Ectodermal cell (in vitro differentiated cells): Measurements from ENCODE around the gene KDM2A.

Experiments
- H3K27ac ChIP-seq: 2 replicates; pipeline ENCODE4 v1.7.0; 2013; ENCODE audit warnings: mild to moderate bottlenecking, low read depth, low read length; ENCODE audit not compliant: insufficient read depth, poor library complexity, severe bottlenecking
- H3K27me3 ChIP-seq: 2 replicates; pipeline ENCODE4 v1.7.0; 2013; ENCODE audit warnings: mild to moderate bottlenecking, low read length; ENCODE audit not compliant: insufficient read depth, control insufficient read depth, poor library complexity, severe bottlenecking
- H3K36me3 ChIP-seq: one replicate; pipeline ENCODE4 v1.7.0; 2013; ENCODE audit warnings: low read length; ENCODE audit not compliant: control insufficient read depth, insufficient read depth
- H3K4me1 ChIP-seq: one replicate; pipeline ENCODE4 v1.7.0; 2013; ENCODE audit warnings: low read length; ENCODE audit not compliant: control insufficient read depth, insufficient read depth
- H3K4me3 ChIP-seq: 2 replicates; pipeline ENCODE4 v1.7.0; 2013; ENCODE audit warnings: low read depth, low read length, control low read depth; ENCODE audit not compliant: insufficient read depth
- H3K9me3 ChIP-seq: 2 replicates; pipeline ENCODE4 v1.7.0; 2013; ENCODE audit warnings: mild to moderate bottlenecking, low read length, moderate library complexity; ENCODE audit not compliant: control insufficient read depth
- WGBS, 2 experiments: methylation state at CpG; one replicate each; pipeline ENCODE4 v1.1.7; 2013; ENCODE audit warnings: missing lambda C conversion rate in 2 of 2; 5-methylcytosine and 5-hydroxymethylcytosine counted together

The KDM2A gene

GRCh38 chr11:67278939-67279588 is 160.0 kb downstream of the KDM2A start:
- Histone ChIP-seq H3K4me3 (no peak overlapping the region), H3K27me3 (no peaks in the 10 kb centered on the region), H3K4me1 (peaks cover 13% of the 10 kb centered on the region), H3K27ac (no peak overlapping the region), H3K9me3 (no peaks in the 10 kb centered on the region), H3K36me3 (peaks cover 39% of the 10 kb centered on the region)
- 95 to 96% methylated on average over 14 of the region's 14 CpGs for WGBS, 2 experiments

- Histone ChIP-seq H3K27ac (no peak overlapping the region), H3K4me1 (peaks cover 13% of the 10 kb centered on the region), H3K27me3 (no peaks in the 10 kb centered on the region), H3K9me3 (no peaks in the 10 kb centered on the region), H3K4me3 (no peak overlapping the region), H3K36me3 (peaks cover 43% of the 10 kb centered on the region)
- 94% methylated on average over 17 of the region's 17 CpGs for WGBS, 2 experiments
Measured at GRCh38 chr11:67279589-67280340, 160.7 kb downstream of the KDM2A start.

- WGBS, 2 experiments = 94 to 96% methylated on average over 13 of the region's 13 CpGs
- H3K27ac ChIP-seq = no peak overlapping the region
- peaks cover 43% of the 10 kb centered on the region for H3K36me3 ChIP-seq
Measured at GRCh38 chr11:67280341-67280787, 161.3 kb downstream of the KDM2A start.

GRCh38 chr11:67280788-67281551 is 161.9 kb downstream of the KDM2A start:
- Histone ChIP-seq H3K9me3 (no peaks in the 10 kb centered on the region), H3K27ac (no peak overlapping the region), H3K4me1 (peaks cover 13% of the 10 kb centered on the region), H3K4me3 (no peak overlapping the region), H3K27me3 (no peaks in the 10 kb centered on the region), H3K36me3 (peaks cover 43% of the 10 kb centered on the region)
- 95 to 97% methylated on average over 31 of the region's 31 CpGs for WGBS, 2 experiments

More at GRCh38 chr11:67280341-67280787, 161.3 kb downstream of the KDM2A start:
- H3K4me3 ChIP-seq = no peak overlapping the region
- no peaks in the 10 kb centered on the region for H3K27me3 ChIP-seq
- H3K4me1 ChIP-seq = peaks cover 13% of the 10 kb centered on the region
- H3K9me3 ChIP-seq = no peaks in the 10 kb centered on the region

GRCh38 chr11:67281552-67282150 is 162.6 kb downstream of the KDM2A start:
- no peaks in the 10 kb centered on the region for H3K27me3 ChIP-seq
- 95 to 96% methylated on average over 27 of the region's 27 CpGs for WGBS, 2 experiments
- no peak overlapping the region for H3K4me3 ChIP-seq
- H3K27ac ChIP-seq = no peak overlapping the region
- H3K36me3 ChIP-seq = peaks cover 43% of the 10 kb centered on the region
- no peaks in the 10 kb centered on the region for H3K9me3 ChIP-seq
- peaks cover 12% of the 10 kb centered on the region for H3K4me1 ChIP-seq

GRCh38 chr11:67282155-67282875 is 163.3 kb downstream of the KDM2A start:
- Histone ChIP-seq H3K9me3 (no peaks in the 10 kb centered on the region), H3K36me3 (peaks cover 43% of the 10 kb centered on the region), H3K27me3 (no peaks in the 10 kb centered on the region), H3K4me3 (no peak overlapping the region), H3K27ac (no peak overlapping the region), H3K4me1 (peaks cover 5% of the 10 kb centered on the region)
- 96% methylated on average over 20 of the region's 20 CpGs for WGBS, 2 experiments

- H3K4me1 ChIP-seq = peaks cover 3% of the 10 kb centered on the region
- no peaks in the 10 kb centered on the region for H3K27me3 ChIP-seq
- peaks cover 43% of the 10 kb centered on the region for H3K36me3 ChIP-seq
- no peak overlapping the region for H3K27ac ChIP-seq
- WGBS, 2 experiments = 93 to 96% methylated on average over 11 of the region's 11 CpGs
- H3K9me3 ChIP-seq = no peaks in the 10 kb centered on the region
- H3K4me3 ChIP-seq = no peak overlapping the region
Measured at GRCh38 chr11:67282876-67283371, 163.9 kb downstream of the KDM2A start.

GRCh38 chr11:67283481-67283963 is 164.5 kb downstream of the KDM2A start:
- H3K27ac ChIP-seq = no peak overlapping the region
- H3K4me3 ChIP-seq = no peak overlapping the region
- H3K27me3 ChIP-seq = no peaks in the 10 kb centered on the region
- H3K36me3 ChIP-seq = peaks cover 43% of the 10 kb centered on the region
- H3K4me1 ChIP-seq = peaks cover 7% of the 10 kb centered on the region
- no peaks in the 10 kb centered on the region for H3K9me3 ChIP-seq
- 93 to 95% methylated on average over 13 of the region's 13 CpGs for WGBS, 2 experiments

- H3K27me3 ChIP-seq = no peaks in the 10 kb centered on the region
- peaks cover 42% of the 10 kb centered on the region for H3K36me3 ChIP-seq
Measured at GRCh38 chr11:67284811-67285540, 165.9 kb downstream of the KDM2A start.

More at GRCh38 chr11:67284811-67285540, 165.9 kb downstream of the KDM2A start:
- H3K9me3 ChIP-seq = no peaks in the 10 kb centered on the region
- peaks cover 7% of the 10 kb centered on the region for H3K4me1 ChIP-seq
- 94 to 95% methylated on average over 45 of the region's 45 CpGs for WGBS, 2 experiments
- no peak overlapping the region for H3K27ac ChIP-seq
- H3K4me3 ChIP-seq = no peak overlapping the region
